SK-N-SH treated with all-trans-retinoic acid at 6 μM for 48 hours (cell line): ENCODE data around the gene TMPRSS11A.

Source experiments
- ATAC-seq: fragments of 200-7000 bp; cut with Tn5 transposase; 3 replicates; pipeline ENCODE4 v1.9.1; 2020; ENCODE audit warnings: mild to moderate bottlenecking, moderate library complexity
- ARNTL ChIP-seq: fragments of 450-650 bp; formaldehyde crosslinking; IDR thresholded peaks from 2 replicates; pipeline ENCODE4 v1.5.0; 2020; ENCODE audit warnings: low read depth, mild to moderate bottlenecking, moderate library complexity, borderline replicate concordance
- BACH2 ChIP-seq: fragments of 250-450 bp; sonication (Bioruptor Pico); IDR thresholded peaks from 2 replicates; pipeline ENCODE4 v1.9.0; 2021; ENCODE audit warnings: mild to moderate bottlenecking, borderline replicate concordance
- CREB5 ChIP-seq: fragments of 250-450 bp; sonication (Bioruptor Pico); IDR thresholded peaks from 2 replicates; pipeline ENCODE4 v1.5.1; 2020; ENCODE audit warnings: low read depth, mild to moderate bottlenecking, moderate library complexity
- CSDC2 ChIP-seq: fragments of 250-450 bp; sonication (Bioruptor Pico); IDR thresholded peaks from 2 replicates; pipeline ENCODE4 v1.5.0; 2020; ENCODE audit warnings: mild to moderate bottlenecking, moderate library complexity
- CSRNP3 ChIP-seq: fragments of 250-450 bp; sonication (Bioruptor Pico); IDR thresholded peaks from 2 replicates; pipeline ENCODE4 v1.5.1; 2021; ENCODE audit warnings: mild to moderate bottlenecking, moderate library complexity
- ESRRG ChIP-seq: fragments of 250-450 bp; sonication (Bioruptor Pico); IDR thresholded peaks from 2 replicates; pipeline ENCODE4 v1.6.1; 2021; ENCODE audit warnings: mild to moderate bottlenecking
- GLIS3 ChIP-seq: fragments of 250-450 bp; sonication (Bioruptor Pico); IDR thresholded peaks from 2 replicates; pipeline ENCODE4 v1.5.0; 2020; ENCODE audit warnings: mild to moderate bottlenecking, moderate library complexity
- ISL1 ChIP-seq: fragments of 250-450 bp; sonication (Bioruptor Pico); IDR thresholded peaks from 2 replicates; pipeline ENCODE4 v2.1.2; 2022; ENCODE audit warnings: mild to moderate bottlenecking, moderate library complexity
- OSR1 ChIP-seq: fragments of 250-450 bp; sonication (Bioruptor Pico); IDR thresholded peaks from 2 replicates; pipeline ENCODE4 v1.8.0; 2022; ENCODE audit warnings: moderate library complexity, mild to moderate bottlenecking, inconsistent platforms
- PATZ1 ChIP-seq: fragments of 250-450 bp; sonication (Bioruptor Pico); IDR thresholded peaks from 2 replicates; pipeline ENCODE4 v1.8.0; 2020; ENCODE audit warnings: mild to moderate bottlenecking, moderate library complexity, borderline replicate concordance
- PPARA ChIP-seq: fragments of 250-450 bp; sonication (Bioruptor Pico); IDR thresholded peaks from 2 replicates; pipeline ENCODE4 v1.5.0; 2020; ENCODE audit warnings: mild to moderate bottlenecking, borderline replicate concordance
- RARB ChIP-seq: fragments of 250-450 bp; sonication (Bioruptor Pico); IDR thresholded peaks from 2 replicates; pipeline ENCODE4 v1.8.0; 2021; ENCODE audit warnings: mild to moderate bottlenecking, moderate library complexity
- SNAI2 ChIP-seq: fragments of 250-450 bp; sonication (Bioruptor Pico); IDR thresholded peaks from 2 replicates; pipeline ENCODE4 v1.5.0; 2020; ENCODE audit warnings: mild to moderate bottlenecking, moderate library complexity
- TCF4 ChIP-seq: fragments of 250-450 bp; sonication (Bioruptor Pico); IDR thresholded peaks from 2 replicates; pipeline ENCODE4 v1.8.0; 2021; ENCODE audit warnings: mild to moderate bottlenecking, moderate library complexity, borderline replicate concordance
- TOX ChIP-seq: fragments of 250-450 bp; sonication (Bioruptor Pico); IDR thresholded peaks from 2 replicates; pipeline ENCODE4 v1.8.0; 2021; ENCODE audit warnings: mild to moderate bottlenecking, moderate library complexity, borderline replicate concordance
- TSHZ2 ChIP-seq: fragments of 250-450 bp; sonication (Bioruptor Pico); IDR thresholded peaks from 2 replicates; pipeline ENCODE4 v1.5.0; 2020; ENCODE audit warnings: mild to moderate bottlenecking, moderate library complexity
- ZC3H10 ChIP-seq: fragments of 250-450 bp; sonication (Bioruptor Pico); IDR thresholded peaks from 2 replicates; pipeline ENCODE4 v1.5.1; 2021; ENCODE audit warnings: mild to moderate bottlenecking, moderate library complexity
- ZFP3 ChIP-seq: fragments of 250-450 bp; sonication (Bioruptor Pico); IDR thresholded peaks from 2 replicates; pipeline ENCODE4 v1.5.0; 2020; ENCODE audit warnings: mild to moderate bottlenecking, moderate library complexity
- ZFP30 ChIP-seq: fragments of 450-650 bp; formaldehyde crosslinking; IDR thresholded peaks from 2 replicates; pipeline ENCODE4 v1.5.0; 2022; ENCODE audit warnings: mild to moderate bottlenecking, moderate library complexity
- ZNF565 ChIP-seq: fragments of 450-650 bp; formaldehyde crosslinking; conservative IDR thresholded peaks from 2 replicates; pipeline ENCODE4 v1.5.0; 2020; ENCODE audit warnings: low read depth, mild to moderate bottlenecking, moderate library complexity
- ZNF70 ChIP-seq: fragments of 450-650 bp; formaldehyde crosslinking; IDR thresholded peaks from 2 replicates; pipeline ENCODE4 v1.5.0; 2020; ENCODE audit warnings: mild to moderate bottlenecking, moderate library complexity
- ZNF8 ChIP-seq: fragments of 450-650 bp; formaldehyde crosslinking; IDR thresholded peaks from 2 replicates; pipeline ENCODE4 v1.5.0; 2020; ENCODE audit warnings: mild to moderate bottlenecking, moderate library complexity

Gene TMPRSS11A

GRCh38 chr4:67871867-67872266 is 91.4 kb downstream of the TMPRSS11A start:
- ATAC-seq: peak; percentile 100
- no peak for TF ChIP-seq ISL1 (CRISPR knock-in tag)
- TF ChIP-seq RARB: no peak
- no peak for TF ChIP-seq CSRNP3
- no peak for TF ChIP-seq GLIS3 (CRISPR knock-in tag)
- no peak for TF ChIP-seq BACH2
- TF ChIP-seq CREB5 (CRISPR knock-in tag): no peak
- TF ChIP-seq PPARA (CRISPR knock-in tag): no peak
- TF ChIP-seq SNAI2 (CRISPR knock-in tag): no peak
- TF ChIP-seq TSHZ2 (CRISPR knock-in tag): no peak
- no peak for TF ChIP-seq CSDC2
- TF ChIP-seq ZC3H10 (CRISPR knock-in tag): no peak
- no peak for TF ChIP-seq ZNF565

- TF ChIP-seq OSR1: no peak
- no peak for TF ChIP-seq ISL1 (CRISPR knock-in tag)
- no peak for TF ChIP-seq TOX (CRISPR knock-in tag)
- no peak for TF ChIP-seq ZNF70
- TF ChIP-seq, all 23 proteins: peak for 0
- no peak for ATAC-seq
These were observed 93.6 kb downstream of the TMPRSS11A start for GRCh38 chr4:67869580-67870190.

GRCh38 chr4:67861513-67861912 is 101.8 kb downstream of the TMPRSS11A start:
- ATAC-seq: no peak
- no peak for TF ChIP-seq SNAI2 (CRISPR knock-in tag)
- no peak for TF ChIP-seq ZNF70
- TF ChIP-seq ZFP3 (CRISPR knock-in tag): no peak
- TF ChIP-seq CSRNP3: no peak
- no peak for TF ChIP-seq ZNF8 (CRISPR knock-in tag)
- TF ChIP-seq OSR1: no peak
- no peak for TF ChIP-seq GLIS3 (CRISPR knock-in tag)
- no peak for TF ChIP-seq TCF4 (CRISPR knock-in tag)
- no peak for TF ChIP-seq RARB
- TF ChIP-seq TSHZ2 (CRISPR knock-in tag): no peak
- no peak for TF ChIP-seq ZNF565
- no peak for TF ChIP-seq ZFP30 (CRISPR knock-in tag)
- no peak for TF ChIP-seq PATZ1 (CRISPR knock-in tag)
- no peak for TF ChIP-seq CREB5 (CRISPR knock-in tag)
- no peak for TF ChIP-seq ARNTL (CRISPR knock-in tag)
- no peak for TF ChIP-seq TOX (CRISPR knock-in tag)
- TF ChIP-seq PPARA (CRISPR knock-in tag): no peak
- TF ChIP-seq ESRRG (CRISPR knock-in tag): no peak
- TF ChIP-seq, all 23 proteins: peak for 0
